Motor neuron (in vitro differentiated cells): ENCODE data around the gene JUND. TPM values are rescaled to one million over a fixed set of nuclear protein-coding genes. Genes with fewer than 3 reads are reported as not detected.

ENCODE experiments used
- ATAC-seq, 8 experiments: fragments of 200-7000 bp; cut with Tn5 transposase; replicated peaks in 6 of 8; 2 replicates each; pipeline ENCODE4 v1.8.0; 2021; ENCODE audit warnings: mild to moderate bottlenecking in 8 of 8, moderate library complexity in 8 of 8
- H3K27ac ChIP-seq, 2 donors: fragments of 250-450 bp; sonication (Bioruptor Pico); 2 replicates each; pipeline ENCODE4 v1.9.0; 2021; ENCODE audit warnings: antibody characterized with exemption in 2 of 2, mild to moderate bottlenecking in 2 of 2, moderate library complexity in 1 of 2
- H3K4me1 ChIP-seq, 2 donors: fragments of 250-450 bp; sonication (Bioruptor Pico); replicated peaks in 1 of 2; 2 replicates each; pipeline ENCODE4 v1.6.1; 2021; ENCODE audit warnings: antibody characterized with exemption in 2 of 2, mild to moderate bottlenecking in 2 of 2, moderate library complexity in 1 of 2
- H3K4me3 ChIP-seq, 5 donors: fragments of 250-450 bp; sonication (Bioruptor Pico); 2 replicates each; pipeline ENCODE4 v1.9.0; 2021; ENCODE audit warnings: antibody characterized with exemption in 5 of 5, mild to moderate bottlenecking in 5 of 5, moderate library complexity in 4 of 5
- WGBS, 10 experiments: fragments of 450-650 bp; shearing (Covaris generic); methylation state at CpG; one replicate each; pipeline ENCODE4 v1.0.0; 2022; 5-methylcytosine and 5-hydroxymethylcytosine counted together
- in situ Hi-C, 9 experiments: fragments of 400-800 bp; cut with MboI; loops; one replicate each; pipeline ENCODE4 v1.15.0; 2021; ENCODE audit warnings: low sequenced_read_pairs in 9 of 9, low pct_unique_long_range_greater_than_20kb in 2 of 9; ENCODE audit not compliant: unreplicated experiment in 9 of 9
- total RNA-seq, 8 experiments: library from RNA; unstranded; fragments of 300-600 nt; gene quantifications; 2 replicates each; pipeline versions ENCODE4 v1.2.3 to v1.2.4, GENCODE V29; 2022

Gene JUND
- total RNA-seq, 8 experiments from 2014 or later: 37.8 to 197 (median 98.2) TPM

DNA sequence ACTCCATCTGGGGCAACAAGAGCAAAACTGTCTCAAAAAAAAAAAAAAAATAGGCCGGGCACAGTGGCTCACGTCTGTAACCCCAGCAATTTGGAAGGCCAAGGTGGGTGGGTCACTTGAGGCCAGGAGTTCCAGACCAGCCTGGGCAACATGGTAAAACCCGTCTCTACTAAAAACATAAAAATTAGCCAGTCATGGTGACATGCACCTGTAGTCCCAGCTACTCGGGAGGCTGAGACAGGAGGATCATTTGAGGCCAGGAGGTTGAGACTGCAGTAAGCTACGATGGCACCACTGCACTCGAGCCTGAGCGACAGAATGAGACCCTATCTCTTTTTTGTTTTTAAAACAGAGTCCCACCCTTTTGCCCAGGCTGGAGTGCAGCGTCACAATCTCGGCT is 11.1 kb downstream of the JUND start:
- Histone ChIP-seq H3K27ac (no peak overlapping the region), H3K4me1 (peaks cover 0 to 7% of the 10 kb centered on the region in 2 donors), H3K4me3 (no peak overlapping the region)
- in situ Hi-C loops: loop anchor here in 2 of 9 experiments (10.0 kb wide), 1 partner anchor 54 kb away; the partner anchor contains the start of gene LSM4 (in 2 of the 2)
- 60 to 87% (median 86%) methylated on average over 1 to 7 of the region's 9 CpGs; no CpG with 5 or more reads in 3 of the 10 experiments for WGBS, 10 experiments
- ATAC-seq: no peak

DNA sequence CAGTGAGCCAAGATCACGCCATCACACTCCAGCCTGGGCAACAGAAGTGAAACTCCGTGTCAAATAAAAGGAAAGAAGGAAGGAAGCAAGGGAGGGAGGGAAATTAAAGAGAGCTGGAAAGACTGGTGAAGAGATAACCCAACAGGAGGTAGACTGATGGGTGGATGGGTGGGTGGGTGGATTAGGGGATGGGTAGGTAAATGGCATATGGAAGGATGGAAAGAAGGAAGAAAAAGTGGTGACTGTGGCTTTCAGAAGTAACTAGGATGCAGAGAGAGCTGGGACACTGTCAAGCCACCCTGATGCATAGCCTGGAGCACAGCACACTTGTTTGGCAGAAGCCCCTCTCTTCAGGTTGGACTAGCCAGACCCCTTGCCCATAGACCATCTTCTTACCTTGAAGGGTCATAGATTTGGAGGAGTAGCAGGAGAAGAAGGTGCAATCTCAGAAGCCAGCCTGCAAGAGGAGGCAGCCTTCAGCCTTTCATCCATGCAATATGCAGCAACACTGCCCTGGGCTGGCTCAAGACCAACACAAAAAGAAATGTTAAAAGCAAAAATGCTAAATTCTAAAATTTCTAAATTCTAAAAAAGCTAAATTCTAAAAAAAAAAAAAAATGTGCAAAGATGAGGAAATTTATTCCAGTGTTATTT is 12.2 kb downstream of the JUND start:
- no peaks in the 10 kb centered on the region for H3K4me1 ChIP-seq
- no peak for ATAC-seq
- no peak overlapping the region for H3K27ac ChIP-seq
- no peak overlapping the region for H3K4me3 ChIP-seq
- 20 to 100% (median 75%) methylated on average over 1 to 2 of the region's 2 CpGs; no CpG with 5 or more reads in 4 of the 10 experiments for WGBS, 10 experiments
- in situ Hi-C loops: no loop called here

DNA sequence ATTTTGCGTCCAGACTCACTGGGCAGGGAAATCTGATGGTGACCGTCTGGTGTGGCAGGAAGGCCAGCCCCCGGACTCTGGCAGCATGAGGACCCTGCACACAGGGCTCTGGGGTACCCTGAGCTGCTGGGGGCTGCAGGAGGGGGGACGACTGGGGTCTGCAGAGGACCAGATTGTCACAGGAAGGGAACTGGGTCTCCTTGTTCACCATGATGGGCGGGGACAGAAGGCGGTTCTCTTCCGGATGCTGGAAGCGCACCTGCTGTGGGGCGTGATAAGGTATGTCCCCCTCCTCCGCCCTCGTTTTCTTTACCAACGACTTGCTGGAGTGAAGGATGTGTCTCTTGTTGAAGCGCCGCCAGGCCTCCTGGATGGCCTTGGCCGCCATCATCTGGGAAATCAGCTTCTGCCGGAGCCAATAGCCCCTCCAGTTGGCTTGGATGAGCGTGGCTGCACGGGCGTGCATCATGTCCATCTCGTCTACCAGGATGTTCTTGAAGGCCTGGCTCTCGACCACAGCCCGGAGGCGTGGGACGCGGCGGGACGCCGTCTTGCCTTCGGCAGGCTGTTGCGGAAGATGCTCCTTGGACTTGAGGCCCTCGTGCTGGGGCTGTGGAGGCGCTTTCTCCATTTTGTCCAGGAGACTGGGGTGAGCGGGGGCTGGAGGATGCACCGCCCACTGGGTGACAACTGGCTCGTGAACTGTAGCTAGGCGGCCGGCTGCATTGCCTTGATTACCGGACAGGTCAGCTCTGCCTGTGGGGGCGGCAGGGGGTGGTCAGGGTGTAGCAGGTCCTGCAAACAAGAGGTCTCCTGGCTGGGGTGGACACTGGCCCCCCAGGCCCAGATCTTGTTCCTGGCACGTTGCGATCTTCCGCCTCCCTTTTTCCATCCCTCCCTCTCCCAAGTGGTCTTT is 14.4 kb downstream of the JUND start:
- no peak overlapping the region for H3K27ac ChIP-seq
- in situ Hi-C loops: no loop called here
- ATAC-seq: peak in 1 of 8 experiments; percentile 9
- WGBS, 10 experiments: 35 to 100% (median 85%) methylated on average over 1 to 20 of the region's 42 CpGs; no CpG with 5 or more reads in 1 of the 10 experiments
- H3K4me1 ChIP-seq: peaks cover 0 to 5% of the 10 kb centered on the region in 2 donors
- H3K4me3 ChIP-seq: no peak overlapping the region

DNA sequence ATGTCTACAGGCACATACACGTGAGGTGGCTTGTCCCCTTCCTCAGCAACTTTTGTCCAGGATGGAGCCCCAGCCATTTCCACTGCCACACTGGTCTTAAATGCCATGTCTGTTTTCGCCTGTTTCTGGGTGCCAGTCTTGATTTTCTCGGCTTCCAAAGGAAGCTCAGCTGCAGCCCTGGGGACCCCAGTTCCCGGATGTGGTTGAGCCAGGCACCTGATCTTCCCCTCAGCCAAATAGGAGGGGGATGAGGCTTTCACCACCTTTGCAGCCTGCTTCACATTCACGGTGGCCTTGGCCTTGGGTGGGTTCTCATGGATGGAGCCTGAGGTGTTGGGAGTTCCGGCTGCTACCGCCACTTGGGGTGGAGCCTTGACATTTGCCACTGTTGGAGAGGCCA is 15.8 kb downstream of the JUND start:
- peaks cover 0 to 5% of the 10 kb centered on the region in 2 donors for H3K4me1 ChIP-seq
- ATAC-seq: no peak
- in situ Hi-C loops: no loop called here
- 73 to 90% (median 84%) methylated on average over 2 to 4 of the region's 7 CpGs; no CpG with 5 or more reads in 5 of the 10 experiments for WGBS, 10 experiments
- H3K4me3 ChIP-seq: no peak overlapping the region
- no peak overlapping the region for H3K27ac ChIP-seq

DNA sequence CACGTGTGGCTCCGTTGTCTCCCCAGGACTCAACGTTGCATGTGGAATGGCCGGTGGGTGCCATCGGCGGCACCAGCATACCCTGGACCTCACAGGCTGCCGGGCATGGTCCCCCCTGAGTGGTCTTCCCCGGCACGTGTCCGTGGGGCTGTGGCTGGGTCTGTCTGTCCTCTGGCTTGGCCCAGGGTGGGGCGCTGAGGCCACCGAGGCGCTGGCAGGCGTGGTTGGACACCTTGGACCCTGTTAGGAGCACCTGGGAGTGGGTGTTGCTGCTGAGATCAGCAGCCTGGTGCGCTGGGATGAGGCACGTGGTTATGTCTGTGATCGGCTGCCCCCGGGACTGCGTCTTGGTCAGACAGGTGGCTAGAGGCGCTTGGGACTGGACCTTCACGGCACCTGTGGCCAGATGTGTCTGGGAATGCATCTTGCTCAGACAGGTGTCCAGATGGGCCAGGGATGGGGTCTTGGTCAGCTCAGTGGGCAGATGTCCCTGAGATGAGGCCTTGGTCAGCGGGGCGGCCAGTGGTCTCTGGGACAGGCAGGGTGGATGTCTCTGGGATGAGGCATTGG is 16.4 kb downstream of the JUND start:
- ATAC-seq: peak in 1 of 8 experiments; percentile 7
- no peak overlapping the region for H3K27ac ChIP-seq
- 84 to 93% (median 91%) methylated on average over 5 to 8 of the region's 23 CpGs; no CpG with 5 or more reads in 6 of the 10 experiments for WGBS, 10 experiments
- peaks cover 0 to 5% of the 10 kb centered on the region in 2 donors for H3K4me1 ChIP-seq
- H3K4me3 ChIP-seq: no peak overlapping the region
- in situ Hi-C loops: no loop called here

DNA sequence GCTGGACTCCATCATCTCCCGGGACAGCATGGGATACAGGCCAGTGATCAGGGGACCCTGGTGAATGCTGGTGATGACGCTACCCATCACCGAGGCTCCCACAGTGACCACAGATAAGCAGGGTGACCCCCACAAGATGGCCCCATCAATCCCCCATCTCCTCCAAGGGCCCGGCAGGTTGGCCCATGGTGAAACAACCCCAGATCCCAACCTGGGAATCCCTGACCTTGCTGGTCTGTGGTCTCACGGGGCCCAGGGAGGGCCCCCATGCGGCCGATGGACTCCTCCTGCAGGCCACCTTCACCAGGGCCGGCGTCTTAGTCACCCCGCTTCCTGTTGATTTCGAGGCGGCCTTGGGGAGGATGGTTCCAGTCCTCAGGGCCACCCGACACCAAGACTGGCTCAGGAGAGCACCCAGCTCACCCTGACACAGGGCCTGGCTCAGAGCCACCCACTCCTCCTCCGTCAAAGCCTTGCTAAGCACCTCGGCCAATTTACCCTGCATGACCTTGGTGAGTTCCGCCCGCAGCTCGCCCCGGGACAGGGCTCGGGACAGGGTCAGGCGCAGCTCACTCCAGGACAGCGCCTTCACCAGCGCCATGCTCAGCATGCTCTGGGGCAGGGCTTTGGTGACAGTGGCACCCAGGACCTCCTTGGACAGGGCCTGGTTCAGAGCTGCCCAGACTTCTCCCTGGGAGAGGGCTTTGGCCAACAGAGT is 17.1 kb downstream of the JUND start:
- ATAC-seq: peak in 2 of 8 experiments; percentile 6 to 9

DNA sequence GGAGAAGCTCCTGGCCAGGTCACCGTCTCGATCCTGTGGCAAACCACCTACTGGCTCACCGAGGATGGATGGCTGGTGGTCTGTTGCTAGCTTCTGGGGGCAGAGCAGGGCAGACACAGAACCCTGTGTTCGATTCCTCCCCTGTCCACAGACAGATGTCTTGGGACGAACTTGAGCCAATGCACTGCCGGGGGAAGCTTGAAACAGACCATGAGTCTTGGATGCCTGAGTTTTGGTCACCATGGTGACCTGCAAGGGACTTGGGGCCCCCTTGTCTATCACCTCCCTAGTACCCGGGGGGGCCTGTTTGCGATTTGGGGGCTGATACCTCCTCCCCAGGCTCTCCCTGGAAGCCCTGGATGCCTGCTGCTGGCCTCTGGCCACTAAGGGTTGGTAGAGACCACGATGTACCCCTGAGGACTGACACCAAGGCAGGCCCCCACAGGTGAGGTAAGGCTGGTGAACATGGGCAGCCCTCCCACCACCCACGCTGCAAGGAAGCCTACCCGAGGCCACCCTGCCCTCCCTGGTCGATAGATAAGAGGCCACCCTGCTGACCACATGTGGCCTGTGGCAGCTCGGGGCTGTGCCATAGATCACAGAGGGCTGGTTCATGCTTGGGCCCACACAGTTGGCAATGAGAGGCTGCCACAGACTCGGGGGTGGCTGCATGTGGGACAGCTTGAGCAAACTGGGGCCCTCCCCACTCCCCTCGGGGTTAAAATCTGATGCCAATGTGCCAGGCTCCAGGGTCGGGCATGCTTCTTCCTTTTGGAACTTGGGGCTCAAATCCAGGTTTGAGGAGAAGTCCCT is 17.9 kb downstream of the JUND start:
- WGBS, 10 experiments: 51 to 93% (median 79%) methylated on average over 1 to 6 of the region's 16 CpGs; no CpG with 5 or more reads in 4 of the 10 experiments
- no peak overlapping the region for H3K4me3 ChIP-seq
- in situ Hi-C loops: no loop called here

More for the DNA sequence above, 17.1 kb downstream of the JUND start:
- Histone ChIP-seq H3K4me3 (no peak overlapping the region), H3K4me1 (peaks cover 0 to 5% of the 10 kb centered on the region in 2 donors), H3K27ac (no peak overlapping the region)
- WGBS, 10 experiments: 56 to 97% (median 85%) methylated on average over 5 to 6 of the region's 23 CpGs; no CpG with 5 or more reads in 6 of the 10 experiments
- in situ Hi-C loops: no loop called here

DNA sequence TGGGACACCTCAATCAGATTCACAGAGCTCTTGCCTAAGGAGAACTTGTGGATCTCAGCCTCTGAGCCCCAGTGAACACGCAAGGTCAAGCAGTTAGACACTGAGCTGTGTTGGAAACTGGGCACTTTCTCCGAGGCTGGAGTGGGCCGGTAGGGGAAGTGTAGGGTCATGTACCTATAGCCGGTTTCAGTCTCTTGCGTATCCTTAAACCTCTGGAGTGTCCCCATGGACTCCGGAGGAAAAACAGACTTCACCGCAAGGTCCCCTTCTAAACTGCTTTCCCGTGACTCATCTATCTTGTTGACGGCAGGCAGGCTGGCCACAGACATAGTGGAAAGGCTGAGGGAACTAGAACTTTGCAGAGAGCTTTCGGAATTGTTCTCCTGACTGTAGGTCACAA is 18.5 kb downstream of the JUND start:
- in situ Hi-C loops: no loop called here
- Histone ChIP-seq H3K4me3 (no peak overlapping the region), H3K27ac (no peak overlapping the region), H3K4me1 (peaks cover 0 to 5% of the 10 kb centered on the region in 2 donors)
- WGBS, 10 experiments: 80 to 90% (median 83%) methylated on average over 2 to 5 of the region's 10 CpGs; no CpG with 5 or more reads in 6 of the 10 experiments
- no peak for ATAC-seq

More for the DNA sequence above, 17.9 kb downstream of the JUND start:
- peak in 1 of 8 experiments; percentile 5 for ATAC-seq
- peaks cover 0 to 5% of the 10 kb centered on the region in 2 donors for H3K4me1 ChIP-seq
- no peak overlapping the region for H3K27ac ChIP-seq

DNA sequence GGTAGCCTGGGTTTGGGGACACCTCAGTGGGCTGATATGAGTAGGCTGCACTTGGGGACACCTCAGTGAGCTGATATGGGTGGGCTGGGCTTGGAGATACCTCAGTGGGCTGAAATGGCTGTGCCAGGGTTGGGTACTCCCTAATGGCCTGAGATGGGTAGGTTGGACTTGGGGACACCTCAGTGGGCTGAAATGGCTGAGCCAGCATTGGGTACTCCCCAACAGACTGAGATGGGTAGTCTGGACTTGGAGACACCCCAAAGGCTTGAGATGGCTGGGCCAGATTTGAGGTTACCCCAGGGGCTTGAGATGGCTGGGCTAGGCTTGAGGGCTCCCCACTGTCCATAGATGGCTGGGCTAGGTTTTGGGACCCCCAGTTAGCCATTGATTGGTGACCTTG is 19.3 kb downstream of the JUND start:
- no peak for ATAC-seq
- in situ Hi-C loops: no loop called here
- Histone ChIP-seq H3K27ac (no peak overlapping the region), H3K4me1 (peaks cover 0 to 5% of the 10 kb centered on the region in 2 donors), H3K4me3 (no peak overlapping the region)

DNA sequence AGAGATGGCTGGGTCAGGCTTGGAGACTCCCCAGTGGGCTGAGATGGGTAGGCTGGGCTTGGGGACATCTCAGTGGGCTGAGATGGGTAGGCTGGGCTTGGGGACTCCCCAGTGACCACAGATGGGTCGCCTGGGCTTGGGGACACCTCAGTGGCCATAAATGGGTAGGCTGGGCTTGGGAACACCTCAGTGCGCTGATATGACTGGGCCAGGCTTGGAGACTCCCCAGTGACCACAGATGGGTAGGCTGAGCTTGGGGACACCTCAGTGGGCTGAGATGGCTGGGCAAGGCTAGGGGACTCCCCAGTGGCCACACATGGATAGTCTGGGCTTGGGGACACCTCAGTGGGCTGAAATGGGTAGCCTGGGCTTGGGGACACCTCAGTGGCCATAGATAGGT is 19.9 kb downstream of the JUND start:
- H3K4me3 ChIP-seq: no peak overlapping the region
- WGBS, 10 experiments: 17 to 80% (median 50%) methylated on average over 1 to 2 of the region's 2 CpGs; no CpG with 5 or more reads in 5 of the 10 experiments
- in situ Hi-C loops: no loop called here
- ATAC-seq: peak in 1 of 8 experiments; percentile 6
- peaks cover 0 to 5% of the 10 kb centered on the region in 2 donors for H3K4me1 ChIP-seq
- H3K27ac ChIP-seq: no peak overlapping the region

DNA sequence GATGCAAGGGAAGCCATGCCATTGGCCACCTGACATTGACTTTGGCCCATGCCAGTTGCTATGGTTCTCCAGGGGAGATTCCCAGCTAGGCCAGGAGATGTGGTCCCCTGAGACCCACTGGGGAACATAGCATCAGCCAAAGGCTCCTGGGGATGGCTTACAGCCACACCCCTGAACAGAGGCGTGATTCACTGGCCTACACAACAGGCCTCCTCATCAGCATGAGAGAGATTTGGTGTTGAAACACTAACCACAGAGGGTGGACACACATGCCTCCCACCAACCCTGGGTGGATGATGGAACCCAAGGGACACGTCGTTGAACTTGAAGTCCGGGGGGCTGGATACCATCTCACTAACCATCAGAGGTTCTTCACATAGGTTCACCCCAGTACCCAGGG is 21.5 kb downstream of the JUND start:
- WGBS, 10 experiments: 40 to 96% (median 80%) methylated on average over 1 to 4 of the region's 4 CpGs; no CpG with 5 or more reads in 7 of the 10 experiments
- no peak overlapping the region for H3K4me3 ChIP-seq
- peak in 2 of 8 experiments; percentile 87 to 89 for ATAC-seq
- in situ Hi-C loops: no loop called here
- H3K27ac ChIP-seq: no peak overlapping the region
- H3K4me1 ChIP-seq: peaks cover 0 to 5% of the 10 kb centered on the region in 2 donors
